ENCODE data around the gene FAM47E. TPM values are rescaled to one million over a fixed set of nuclear protein-coding genes. Genes with fewer than 3 reads are reported as not detected.

Gene FAM47E
- total RNA-seq, 1 experiment from 2014 or later = 2.0 TPM

DNA sequence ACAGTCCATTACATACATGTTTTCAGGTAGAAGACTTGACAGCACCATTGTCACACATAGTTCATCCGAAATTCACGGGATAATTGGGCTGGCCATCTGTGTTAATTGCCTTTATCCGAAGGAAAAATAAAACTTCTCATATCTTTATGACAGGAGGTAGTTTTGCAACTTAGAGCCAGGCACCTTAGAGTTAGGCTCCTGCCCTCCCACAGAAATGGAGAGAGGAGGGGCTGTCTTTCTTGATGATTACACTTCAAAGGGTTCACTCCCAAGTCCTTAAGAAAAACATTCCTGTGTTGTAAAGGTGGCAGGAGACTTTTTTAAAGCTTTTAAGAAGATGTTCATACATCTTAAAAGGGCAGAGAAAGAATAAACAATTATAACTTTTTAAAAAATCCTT lies 27.4 kb upstream of the FAM47E start:
- no peak overlapping the region for H2AK5ac ChIP-seq (ENCODE audit: insufficient read length, low read length)
- H3K9ac ChIP-seq (ENCODE audit: extremely low read depth, insufficient read length, low read length) = no peak overlapping the region
- TF ChIP-seq, protein P1, sequence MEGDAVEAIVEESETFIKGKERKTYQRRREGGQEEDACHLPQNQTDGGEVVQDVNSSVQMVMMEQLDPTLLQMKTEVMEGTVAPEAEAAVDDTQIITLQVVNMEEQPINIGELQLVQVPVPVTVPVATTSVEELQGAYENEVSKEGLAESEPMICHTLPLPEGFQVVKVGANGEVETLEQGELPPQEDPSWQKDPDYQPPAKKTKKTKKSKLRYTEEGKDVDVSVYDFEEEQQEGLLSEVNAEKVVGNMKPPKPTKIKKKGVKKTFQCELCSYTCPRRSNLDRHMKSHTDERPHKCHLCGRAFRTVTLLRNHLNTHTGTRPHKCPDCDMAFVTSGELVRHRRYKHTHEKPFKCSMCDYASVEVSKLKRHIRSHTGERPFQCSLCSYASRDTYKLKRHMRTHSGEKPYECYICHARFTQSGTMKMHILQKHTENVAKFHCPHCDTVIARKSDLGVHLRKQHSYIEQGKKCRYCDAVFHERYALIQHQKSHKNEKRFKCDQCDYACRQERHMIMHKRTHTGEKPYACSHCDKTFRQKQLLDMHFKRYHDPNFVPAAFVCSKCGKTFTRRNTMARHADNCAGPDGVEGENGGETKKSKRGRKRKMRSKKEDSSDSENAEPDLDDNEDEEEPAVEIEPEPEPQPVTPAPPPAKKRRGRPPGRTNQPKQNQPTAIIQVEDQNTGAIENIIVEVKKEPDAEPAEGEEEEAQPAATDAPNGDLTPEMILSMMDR (conservative IDR thresholded peaks at IDR 0.05) = no peak
- no peak overlapping the region for H3K27ac ChIP-seq (ENCODE audit: insufficient read length, low read depth, low read length)
- Mint-ChIP-seq H3K27me3 (ENCODE audit: low read depth) (peaks cover 37% of the 10 kb centered on the region), H3K36me3 (ENCODE audit: insufficient read depth in 1 of 3, low read depth in 3 of 3) (peaks cover 6 to 16% (median 9%) of the 10 kb centered on the region in 3 experiments; a peak in 6 of 7 replicates), H3K9me3 (peaks cover 15 to 20% of the 10 kb centered on the region in 2 experiments), H3K4me3 (no peak overlapping the region), H3K4me1 (peaks cover 2 to 4% of the 10 kb centered on the region in 2 experiments; a peak in 2 of 4 replicates), H3K27ac (no peak overlapping the region)
- no CpG with 5 or more reads among the region's 3 CpGs for WGBS (ENCODE audit: extremely low coverage, insufficient read length, low lambda C conversion rate)
- DNase-seq = no peak
- H3K23ac ChIP-seq (ENCODE audit: insufficient read length, low read depth, low read length) = no peak overlapping the region
- no peak overlapping the region for H3K56ac ChIP-seq (ENCODE audit: insufficient read length, low read depth, low read length)
- no peak overlapping the region for H3K14ac ChIP-seq (ENCODE audit: insufficient read depth, low read length)
- no peak overlapping the region for H2BK12ac ChIP-seq (ENCODE audit: insufficient read length, low read depth, low read length)
- no peak overlapping the region for H4K5ac ChIP-seq (ENCODE audit: insufficient read length, low read depth, low read length)
- H2BK120ac ChIP-seq (ENCODE audit: low read depth, low read length, poor library complexity, severe bottlenecking) = no peak overlapping the region
- no peaks in the 10 kb centered on the region for H3K27me3 ChIP-seq (ENCODE audit: insufficient read depth, low read length)
- H3K9me3 ChIP-seq (ENCODE audit: control insufficient read depth, low read depth, low read length) = no peaks in the 10 kb centered on the region
- H4K20me1 ChIP-seq (ENCODE audit: control insufficient read depth, insufficient read depth, insufficient read length) = no peaks in the 10 kb centered on the region
- H3K79me2 ChIP-seq (ENCODE audit: insufficient read depth, low read length) = no peaks in the 10 kb centered on the region
- no peak overlapping the region for H2AFZ ChIP-seq (ENCODE audit: low read length)
- H3K18ac ChIP-seq (ENCODE audit: insufficient read length, low read depth, low read length) = no peak overlapping the region
- H3K4me2 ChIP-seq (ENCODE audit: insufficient read depth, insufficient read length, low read length) = no peak overlapping the region
- no peaks in the 10 kb centered on the region for H3K4me1 ChIP-seq (ENCODE audit: insufficient read depth, low read length)
- no peaks in the 10 kb centered on the region for H3K23me2 ChIP-seq (ENCODE audit: insufficient read length, low read depth, low read length, poor library complexity, severe bottlenecking)
- H3K4ac ChIP-seq (ENCODE audit: low read depth, low read length) = no peak overlapping the region
- H3K79me1 ChIP-seq (ENCODE audit: insufficient read depth, low read depth, low read length, poor library complexity, severe bottlenecking) = no peaks in the 10 kb centered on the region
- H3T11ph ChIP-seq (ENCODE audit: low read length) = no peak overlapping the region
- no peak overlapping the region for H4K91ac ChIP-seq (ENCODE audit: insufficient read length, low read depth, low read length)
- H2BK20ac ChIP-seq (ENCODE audit: low read depth, low read length, poor library complexity, severe bottlenecking) = no peak overlapping the region
- no peak overlapping the region for H2BK15ac ChIP-seq (ENCODE audit: low read depth, low read length)
- H2BK5ac ChIP-seq (ENCODE audit: insufficient read length, low read length) = no peak overlapping the region
- H4K8ac ChIP-seq (replicated peaks; ENCODE audit: insufficient read length, low read depth, low read length) = no peak overlapping the region

Measured in H9 (cell line).